H1 (cell line): ENCODE measurements around the gene MAP3K6. TPM values are rescaled to one million over a fixed set of nuclear protein-coding genes. Genes with fewer than 3 reads are reported as not detected.

Source experiments
- CHD1 ChIP-seq: IDR thresholded peaks from 2 replicates; pipeline ENCODE4 v1.6.1; 2012; ENCODE audit warnings: low read depth, low read length, improper control_type of control experiment
- KDM1A ChIP-seq: fragments of 200-600, 300-600 bp; sonication (generic); IDR thresholded peaks from 2 replicates; pipeline ENCODE4 v1.7.1; 2016; ENCODE audit warnings: mild to moderate bottlenecking, low read length, borderline replicate concordance
- POLR2A ChIP-seq, 2 experiments: IDR thresholded peaks; 1 replicate in 1 of 2; 2 replicates in 1 of 2; pipeline ENCODE4 v1.6.1; 2011; ENCODE audit warnings: low read depth in 2 of 2, low read length in 2 of 2, mild to moderate bottlenecking in 2 of 2; ENCODE audit errors: control extremely low read depth in 1 of 2
- SAP30 ChIP-seq: fragments of 300-600 bp; sonication (generic); IDR thresholded peaks from 2 replicates; pipeline ENCODE4 v1.7.1; 2012; ENCODE audit warnings: low read length, moderate library complexity, mild to moderate bottlenecking, inconsistent platforms; ENCODE audit not compliant: insufficient read depth, insufficient replicate concordance
- polyA plus RNA-seq, 7 experiments: library from polyadenylated mRNA; depleted of rRNA in 3 of 7; stranded (reverse) in 5 of 7; unstranded in 2 of 7; fragments of >200 nt in 5 of 7; fragments of 200-250 nt in 2 of 7; gene quantifications; 1 replicate in 5 of 7; 2 replicates in 1 of 7; 4 replicates in 1 of 7; pipeline versions ENCODE4 v1.2.1 to v1.2.3, GENCODE V29; 2011 to 2013; ENCODE audit warnings: missing spikeins in 2 of 7, mixed read lengths in 2 of 7
- total RNA-seq: library from RNA; stranded (reverse); fragmentation: NEBNext Ultra II Directional; extraction: Animal tissue kit (Norgen Biotek cat#: 25700); gene quantifications from 2 replicates; pipeline ENCODE4 v1.2.1, GENCODE V29; 2021

Gene MAP3K6
- total and polyA plus RNA-seq, 2 of the 8 experiments (the other 6 are each of a cell fraction or from before 2014, with no cell fraction given), result 7.4 to 7.6 TPM

GRCh38 chr1:27393641-27394281 lies 27.0 kb upstream of the MAP3K6 start (continued):
- TF ChIP-seq SAP30 (no peak), CHD1 (no peak), KDM1A (no peak), POLR2A (IDR thresholded peaks at IDR 0.05; ENCODE audit: control extremely low read depth in 1 of 2, low read depth in 2 of 2, low read length in 2 of 2) (no peak)
